Testis (tissue), 3 donors: ENCODE data around the gene ANTXR1. TPM values are rescaled to one million over a fixed set of nuclear protein-coding genes. Genes with fewer than 3 reads are reported as not detected.
A peak's percentile ranks its signal among the peaks of the same experiment; 100 is the strongest.

Experiments
- DNase-seq: peaks from one replicate; pipeline ENCODE4 v3.0.0-alpha.2; 2019
- H3K27ac ChIP-seq, 2 donors: fragments of 200-600 bp; sonication (generic); one replicate each; pipeline ENCODE4 v1.5.1; 2019
- H3K27me3 ChIP-seq: fragments of 200-600 bp; sonication (generic); one replicate; pipeline ENCODE4 v1.5.1; 2019
- H3K36me3 ChIP-seq: fragments of 200-600 bp; sonication (generic); one replicate; pipeline ENCODE4 v1.5.1; 2017; ENCODE audit warnings: low read depth; ENCODE audit errors: missing control alignments
- H3K4me1 ChIP-seq: fragments of 200-600 bp; sonication (generic); one replicate; pipeline ENCODE4 v1.5.1; 2019
- H3K4me3 ChIP-seq, 2 donors: fragments of 200-600 bp; sonication (generic); one replicate each; pipeline ENCODE4 v1.5.1; 2017 to 2019
- H3K9me3 ChIP-seq: fragments of 200-600 bp; sonication (generic); one replicate; pipeline ENCODE4 v1.5.1; 2017
- POLR2A ChIP-seq: fragments of 450-650 bp; IDR thresholded peaks from one replicate; pipeline ENCODE4 v1.6.1; 2017; ENCODE audit warnings: antibody characterized with exemption, mild to moderate bottlenecking, moderate library complexity
- WGBS, 2 donors: methylation state at CpG; one replicate each; pipeline ENCODE4 v1.1.5; 2018; 5-methylcytosine and 5-hydroxymethylcytosine counted together
- intact Hi-C: fragments of 100-400 bp; cut with DNase I; formaldehyde crosslinking; loops from one replicate; pipeline ENCODE4 v1.15.1; 2023; ENCODE audit warnings: low total_unique reads
- polyA plus RNA-seq: library from polyadenylated mRNA; stranded (reverse); fragments of 350-450 nt; fragmentation: Illumina TruSeq; extraction: RNeasy Lipid Tissue Mini Kit (QIAGEN cat#74804); gene quantifications from one replicate; pipeline ENCODE4 v1.2.3, GENCODE V29; 2014; ENCODE audit warnings: low read depth, low replicate concordance; ENCODE audit not compliant: insufficient read depth
- total RNA-seq, 2 donors: library from RNA; depleted of rRNA; stranded (reverse); fragments of >200 nt; gene quantifications; one replicate each; pipeline ENCODE4 v1.2.3, GENCODE V29; 2016
- TF ChIP-seq, protein P1 (sequence below), 3 experiments: fragments of 450-650 bp in 2 of 3; fragments of 200-600 bp in 1 of 3; sonication (generic) in 1 of 3; IDR thresholded peaks; one replicate each; pipeline ENCODE4 v1.5.1; 2016 to 2019; ENCODE audit warnings: antibody characterized with exemption in 3 of 3, mild to moderate bottlenecking in 2 of 3, moderate library complexity in 1 of 3

The ANTXR1 gene
- total and polyA plus RNA-seq, 3 donors from 2014 or later: 16.6 to 35.7 (median 20.1) TPM

DNA sequence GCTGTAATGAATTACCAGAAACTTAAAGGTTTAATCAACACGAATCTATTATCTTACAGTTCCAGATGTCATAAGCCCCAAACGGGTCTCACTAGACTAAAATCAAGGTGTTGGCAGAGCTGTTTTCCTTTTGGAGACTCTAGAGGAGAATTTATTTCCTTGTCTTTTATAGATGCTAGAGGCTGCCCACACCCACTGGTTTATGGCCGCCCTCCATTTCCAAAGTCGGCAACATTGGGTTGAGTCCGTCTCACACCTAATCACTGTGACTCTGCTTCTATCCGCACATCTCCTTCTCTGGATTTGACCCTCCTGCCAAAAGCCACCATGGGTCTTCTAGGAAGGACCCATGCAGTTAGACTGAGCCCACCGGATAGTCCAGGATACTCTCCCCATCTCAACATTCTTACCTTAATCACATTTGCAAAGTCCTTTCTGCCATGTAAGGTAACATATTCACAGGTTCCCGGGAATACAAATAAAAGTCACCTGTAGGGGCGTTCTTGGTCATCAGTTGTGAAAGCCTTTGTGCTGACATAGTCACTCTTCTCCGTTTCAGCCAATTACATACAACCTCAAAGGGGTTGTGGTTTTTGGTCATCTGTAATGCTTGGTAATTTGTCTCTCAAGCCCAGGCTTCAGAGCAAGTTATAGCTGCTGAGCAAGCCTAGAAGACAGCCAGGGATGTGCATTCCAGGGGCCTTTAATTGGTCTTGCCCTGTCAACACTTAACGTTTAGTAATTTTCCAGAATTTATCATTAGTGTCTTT, 179.4 kb downstream of the ANTXR1 start:
- no peaks in the 10 kb centered on the region for H3K36me3 ChIP-seq
- no peak overlapping the region for H3K4me3 ChIP-seq
- no peaks in the 10 kb centered on the region for H3K27me3 ChIP-seq
- TF ChIP-seq, protein P1, sequence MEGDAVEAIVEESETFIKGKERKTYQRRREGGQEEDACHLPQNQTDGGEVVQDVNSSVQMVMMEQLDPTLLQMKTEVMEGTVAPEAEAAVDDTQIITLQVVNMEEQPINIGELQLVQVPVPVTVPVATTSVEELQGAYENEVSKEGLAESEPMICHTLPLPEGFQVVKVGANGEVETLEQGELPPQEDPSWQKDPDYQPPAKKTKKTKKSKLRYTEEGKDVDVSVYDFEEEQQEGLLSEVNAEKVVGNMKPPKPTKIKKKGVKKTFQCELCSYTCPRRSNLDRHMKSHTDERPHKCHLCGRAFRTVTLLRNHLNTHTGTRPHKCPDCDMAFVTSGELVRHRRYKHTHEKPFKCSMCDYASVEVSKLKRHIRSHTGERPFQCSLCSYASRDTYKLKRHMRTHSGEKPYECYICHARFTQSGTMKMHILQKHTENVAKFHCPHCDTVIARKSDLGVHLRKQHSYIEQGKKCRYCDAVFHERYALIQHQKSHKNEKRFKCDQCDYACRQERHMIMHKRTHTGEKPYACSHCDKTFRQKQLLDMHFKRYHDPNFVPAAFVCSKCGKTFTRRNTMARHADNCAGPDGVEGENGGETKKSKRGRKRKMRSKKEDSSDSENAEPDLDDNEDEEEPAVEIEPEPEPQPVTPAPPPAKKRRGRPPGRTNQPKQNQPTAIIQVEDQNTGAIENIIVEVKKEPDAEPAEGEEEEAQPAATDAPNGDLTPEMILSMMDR (IDR thresholded peaks at IDR 0.05): no peak
- no peak for TF ChIP-seq POLR2A
- intact Hi-C loops: no loop called here
- H3K9me3 ChIP-seq: no peaks in the 10 kb centered on the region
- H3K27ac ChIP-seq: no peak overlapping the region
- WGBS, 2 donors: 88 to 89% methylated on average over 11 of the region's 11 CpGs
- H3K4me1 ChIP-seq: peaks cover 7% of the 10 kb centered on the region
- no peak for DNase-seq

DNA sequence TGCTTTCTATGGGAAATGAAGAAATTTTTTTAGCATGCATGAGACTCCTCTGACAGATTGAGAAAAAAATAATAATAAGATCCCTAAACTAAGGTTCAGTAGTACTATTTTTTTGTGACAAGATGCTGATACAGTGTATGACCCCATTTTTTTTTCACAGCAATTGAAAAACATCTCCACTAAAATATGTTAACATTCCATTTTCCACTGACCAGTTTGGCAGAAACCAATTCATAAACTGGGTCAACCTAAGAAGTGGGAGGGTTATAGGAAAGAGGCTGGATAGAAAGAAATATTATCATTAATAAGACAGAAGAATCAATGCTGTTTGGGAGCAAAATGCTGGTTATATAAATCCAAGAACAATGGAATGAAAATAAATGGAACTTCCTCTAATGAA, 182.7 kb downstream of the ANTXR1 start:
- no peaks in the 10 kb centered on the region for H3K9me3 ChIP-seq
- H3K4me3 ChIP-seq: no peak overlapping the region
- TF ChIP-seq POLR2A: no peak
- TF ChIP-seq, protein P1 (IDR thresholded peaks at IDR 0.05): no peak
- no peaks in the 10 kb centered on the region for H3K36me3 ChIP-seq
- no peak for DNase-seq
- intact Hi-C loops: no loop called here
- no peaks in the 10 kb centered on the region for H3K27me3 ChIP-seq
- H3K27ac ChIP-seq: peak overlapping the region in 1 of 2 donors; percentile 21
- peaks cover 7% of the 10 kb centered on the region for H3K4me1 ChIP-seq

DNA sequence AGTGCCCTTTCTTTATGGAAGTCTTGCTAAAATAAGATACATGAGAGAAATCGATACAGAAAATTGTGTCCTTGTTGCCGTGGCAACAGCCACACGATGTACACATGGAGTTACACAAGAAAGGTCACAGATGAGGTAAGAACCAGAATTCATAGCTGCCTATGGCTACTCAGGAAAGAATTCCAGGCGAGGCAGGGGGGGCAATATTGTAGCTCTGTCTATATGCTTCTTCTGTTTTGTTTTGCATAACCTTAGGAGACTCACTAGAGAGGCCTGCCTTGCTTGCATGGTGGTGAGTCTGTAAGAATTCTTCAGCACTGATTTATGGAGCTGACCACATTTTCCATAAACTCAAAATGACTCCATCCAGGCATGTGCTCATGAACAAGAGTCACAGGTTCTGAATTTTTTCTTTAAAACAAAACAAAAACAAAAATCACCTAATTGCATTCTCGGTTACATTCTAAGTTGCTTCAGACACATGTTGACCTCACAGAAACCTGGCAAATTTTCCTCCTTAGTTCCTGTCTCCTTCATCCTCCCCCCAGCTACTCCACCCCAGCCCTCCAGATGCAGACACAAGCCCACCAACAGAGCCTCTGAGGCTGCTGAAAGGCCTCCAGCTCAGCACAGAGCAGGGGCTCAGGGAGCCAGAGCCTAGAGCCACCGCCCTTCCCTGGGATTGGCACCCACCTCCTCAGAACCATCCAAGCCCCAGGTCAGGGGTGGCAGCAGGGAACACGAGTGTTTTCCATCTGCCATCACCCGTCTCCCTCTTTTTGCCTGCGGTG, 183.5 kb downstream of the ANTXR1 start:
- DNase-seq: peak; percentile 42
- intact Hi-C loops: no loop called here
- no peaks in the 10 kb centered on the region for H3K36me3 ChIP-seq
- peaks cover 7% of the 10 kb centered on the region for H3K4me1 ChIP-seq
- H3K4me3 ChIP-seq: no peak overlapping the region
- no peaks in the 10 kb centered on the region for H3K27me3 ChIP-seq
- H3K9me3 ChIP-seq: no peaks in the 10 kb centered on the region
- peak overlapping the region in 1 of 2 donors; percentile 21 for H3K27ac ChIP-seq
- WGBS, 2 donors: 48 to 61% methylated on average over 6 to 9 of the region's 9 CpGs
- TF ChIP-seq, protein P1 (IDR thresholded peaks at IDR 0.05): no peak
- TF ChIP-seq POLR2A: no peak

DNA sequence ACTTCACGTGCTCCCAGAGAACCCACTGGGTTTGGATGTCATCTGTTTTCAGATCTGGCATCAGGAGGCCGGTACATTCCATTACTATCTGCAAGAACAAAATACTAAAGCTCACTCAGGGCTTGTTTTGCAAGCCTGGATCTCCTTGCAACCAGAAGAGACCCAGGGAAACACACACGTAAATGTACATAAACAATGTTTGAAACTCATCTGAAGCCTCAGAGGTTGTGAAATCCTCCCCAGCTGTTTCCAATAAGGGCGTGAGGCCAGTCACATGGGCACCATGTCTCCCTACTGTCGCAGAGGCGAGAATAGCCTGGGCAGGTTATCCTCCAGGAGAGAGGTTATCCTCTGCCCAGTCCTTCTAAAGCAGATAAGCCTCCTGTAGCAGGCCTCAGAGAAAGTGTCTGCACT, 187.1 kb downstream of the ANTXR1 start:
- intact Hi-C loops: no loop called here
- peaks cover 20% of the 10 kb centered on the region for H3K4me1 ChIP-seq

More for the DNA sequence above, 187.1 kb downstream of the ANTXR1 start:
- Histone ChIP-seq H3K9me3 (no peaks in the 10 kb centered on the region), H3K27me3 (no peaks in the 10 kb centered on the region), H3K36me3 (no peaks in the 10 kb centered on the region), H3K4me3 (no peak overlapping the region), H3K27ac (no peak overlapping the region)
- WGBS, 2 donors: 52 to 61% methylated on average over 6 of the region's 6 CpGs
- DNase-seq: peak; percentile 33
- TF ChIP-seq, protein P1 (IDR thresholded peaks at IDR 0.05): no peak
- no peak for TF ChIP-seq POLR2A
